ENCODE results near the gene RAF1.
"Not testable (repeated sequence)": the region's sequence is repeated elsewhere in the genome, so short reads cannot be mapped to it uniquely, and the experiment has no call there.

RAF1 gene

DNA sequence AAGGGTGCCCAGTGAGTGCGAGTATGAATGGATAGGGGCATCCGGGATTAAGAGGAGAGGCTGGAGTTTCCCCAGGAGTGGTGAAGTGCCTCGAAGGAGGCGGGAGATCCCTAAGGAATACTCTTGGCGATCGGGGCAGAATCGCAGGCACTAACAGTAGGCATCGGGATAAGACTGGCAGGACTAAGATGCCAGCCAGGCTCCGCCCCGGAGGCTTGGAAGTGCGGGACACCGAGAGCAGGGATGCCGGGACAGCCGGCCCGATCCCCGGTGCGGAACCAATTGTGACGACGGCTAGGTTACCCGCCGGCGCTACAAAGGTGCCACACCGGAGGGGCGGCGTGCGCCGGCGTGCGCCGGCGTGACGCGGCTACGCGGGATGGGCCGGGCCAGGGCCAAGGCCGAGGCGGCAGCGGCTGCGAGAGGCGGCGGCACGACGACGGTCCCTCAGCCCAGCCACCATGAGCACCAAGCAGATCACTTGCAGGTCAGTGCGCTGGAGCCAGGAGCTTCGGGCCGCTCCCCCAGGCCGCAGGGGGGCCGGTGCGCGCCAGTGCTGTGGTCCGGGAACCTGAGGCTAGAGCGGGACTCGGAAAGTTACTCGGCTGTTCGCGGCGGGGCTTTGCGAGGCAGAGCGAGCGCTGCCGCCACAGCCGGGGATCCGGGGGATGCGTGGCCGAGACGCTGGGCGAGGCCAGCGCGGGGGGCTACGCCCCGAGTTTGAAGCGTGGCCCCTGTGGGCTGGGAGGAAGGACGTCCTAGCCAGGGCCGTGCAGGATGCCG lies 107.0 kb downstream of the RAF1 start, which contains the start of gene MKRN2:
TSS of gene MKRN2 (plus strand) at position 398 of the 783 bp plus-strand sequence. CDS start at position 462, 64 bp downstream.
- peak; percentile 87 for DNase-seq

DNA sequence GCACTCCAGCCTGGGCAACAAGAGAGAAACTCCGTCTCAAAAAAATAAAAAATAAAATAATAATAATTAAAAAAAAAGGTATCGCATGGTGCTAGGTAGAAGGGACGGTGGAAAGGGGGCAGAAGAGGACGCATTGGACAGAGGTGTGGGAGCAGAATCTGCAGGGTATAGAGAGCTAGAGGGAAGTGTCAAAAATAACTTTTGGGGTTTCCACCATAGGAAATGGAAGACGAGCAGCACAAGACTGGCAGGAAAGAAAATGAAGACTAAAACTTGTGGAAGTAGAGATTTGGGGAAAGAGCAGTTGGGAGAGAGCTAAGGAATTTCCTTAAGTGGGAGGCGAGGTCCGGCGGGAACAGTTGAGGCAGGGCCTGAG lies 107.6 kb downstream of the RAF1 start:
- DNase-seq, result no peak

DNA sequence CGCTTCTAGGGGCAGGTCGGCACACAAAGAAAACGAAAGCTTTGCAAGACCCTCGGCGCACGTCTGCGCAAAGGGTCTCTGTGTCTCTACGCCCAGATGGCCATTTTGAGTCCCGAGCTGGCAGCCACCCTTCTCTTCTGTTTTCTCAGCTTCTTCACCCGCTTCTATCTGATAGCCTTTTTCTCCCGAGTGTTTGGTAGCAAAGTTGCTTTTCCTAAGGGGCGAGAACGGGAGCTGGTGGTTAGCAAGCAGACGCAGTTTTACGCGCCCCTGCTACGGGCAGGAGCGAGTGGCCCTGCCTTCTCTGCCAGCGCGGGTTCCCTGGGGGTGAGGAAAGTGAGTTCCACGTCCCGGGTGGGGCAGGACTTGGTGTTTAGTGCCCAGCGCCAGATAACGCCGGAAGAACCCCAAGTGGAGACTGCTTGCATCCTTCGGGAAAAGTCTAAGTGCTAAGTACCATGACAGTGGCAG lies 110.0 kb downstream of the RAF1 start:
- DNase-seq, result peak; percentile 29

DNA sequence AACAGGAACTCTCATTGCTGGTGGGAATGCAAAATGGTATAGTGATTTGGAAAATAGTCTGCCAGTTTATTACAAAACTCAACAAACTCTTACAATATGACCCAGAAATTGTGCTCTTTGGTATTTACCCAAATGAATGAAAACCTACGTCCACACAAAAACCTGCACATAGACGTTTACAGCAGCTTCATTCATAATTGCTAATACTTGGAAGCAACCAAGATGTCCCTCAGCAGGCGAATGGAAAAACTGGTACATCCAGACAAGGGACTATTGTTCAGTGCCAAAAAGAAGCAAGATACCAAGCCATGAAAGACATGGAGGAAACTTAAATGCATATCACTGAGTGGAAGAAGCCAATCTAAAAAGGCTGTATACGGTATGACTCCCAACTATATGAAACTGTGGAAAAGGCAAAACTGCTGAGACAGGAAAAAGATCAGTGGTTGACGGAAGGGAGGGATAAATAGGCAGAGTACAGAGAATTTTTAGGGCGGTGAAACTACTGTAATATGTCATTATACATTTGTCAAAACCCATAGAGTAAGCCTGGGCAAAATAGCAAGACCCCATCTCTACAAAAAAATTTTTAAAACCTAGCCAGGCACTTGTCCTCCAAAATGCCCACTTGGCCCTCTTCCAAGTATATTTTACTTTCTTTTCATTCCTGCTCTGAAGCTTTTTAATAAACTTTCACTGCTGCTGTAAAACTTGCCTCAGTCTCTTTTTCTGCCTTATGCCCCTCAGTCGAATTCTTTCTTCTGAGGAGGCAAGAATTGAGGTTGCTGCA lies 113.8 kb downstream of the RAF1 start:
- DNase-seq, result no peak

DNA sequence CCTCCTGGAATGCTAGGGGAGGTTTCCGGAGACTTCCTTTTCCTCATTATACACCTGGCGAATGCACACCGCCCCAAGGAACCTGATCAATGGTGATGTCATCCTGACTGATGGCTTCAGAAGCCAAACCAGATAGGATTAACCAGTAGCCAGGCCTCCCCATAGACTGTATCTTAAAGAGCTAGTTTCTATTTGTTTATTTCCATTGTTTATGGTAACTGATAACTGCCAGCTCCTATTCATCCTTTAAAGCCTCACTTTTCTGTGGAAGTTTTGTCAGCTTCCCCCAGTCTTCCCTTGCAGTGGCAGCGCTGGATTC lies 118.5 kb downstream of the RAF1 start, which contains the start of gene MKRN2OS:
TSS of gene MKRN2OS (minus strand) at position 27 of the 319 bp plus-strand sequence. CDS start 35 bp downstream, outside the sequence.
- no peak for DNase-seq

DNA sequence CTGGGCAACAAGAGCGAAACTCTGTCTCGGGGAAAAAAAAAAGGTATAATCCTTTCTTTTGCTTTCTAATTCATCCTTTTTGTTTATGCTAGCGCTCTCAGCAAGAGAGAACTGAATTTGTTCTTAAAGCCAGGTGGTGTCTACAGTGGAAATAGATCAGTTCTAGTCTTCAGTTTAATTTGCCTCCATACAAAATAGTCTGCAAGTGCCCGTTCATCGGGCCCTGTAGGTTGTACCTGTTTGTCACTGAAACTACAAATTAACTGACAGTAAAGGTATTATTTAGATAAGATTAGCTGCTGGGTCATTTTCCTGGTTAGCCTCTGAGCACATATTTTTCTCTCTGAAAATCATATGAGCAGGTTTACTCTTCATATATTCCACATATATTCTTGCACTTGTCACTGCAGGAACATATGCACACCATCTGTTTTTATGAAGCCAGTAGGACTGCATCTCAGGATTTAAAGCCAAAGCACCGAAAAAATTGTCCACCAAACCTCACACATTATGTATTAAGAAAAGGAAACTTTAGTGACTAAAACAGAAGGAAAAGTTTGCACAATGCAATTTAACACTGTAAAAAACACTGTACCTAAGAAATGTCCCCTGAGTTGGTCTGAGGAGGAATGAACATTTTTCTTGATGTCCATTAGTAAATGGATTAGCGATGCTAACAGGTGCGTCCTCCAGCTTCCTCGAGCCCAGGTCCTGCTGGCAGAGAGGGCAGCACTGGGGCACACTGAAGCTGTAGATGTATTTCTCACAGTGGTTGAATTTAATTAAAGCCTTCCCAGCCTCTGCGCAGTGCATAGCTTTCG lies 119.1 kb downstream of the RAF1 start:
- no peak for DNase-seq

DNA sequence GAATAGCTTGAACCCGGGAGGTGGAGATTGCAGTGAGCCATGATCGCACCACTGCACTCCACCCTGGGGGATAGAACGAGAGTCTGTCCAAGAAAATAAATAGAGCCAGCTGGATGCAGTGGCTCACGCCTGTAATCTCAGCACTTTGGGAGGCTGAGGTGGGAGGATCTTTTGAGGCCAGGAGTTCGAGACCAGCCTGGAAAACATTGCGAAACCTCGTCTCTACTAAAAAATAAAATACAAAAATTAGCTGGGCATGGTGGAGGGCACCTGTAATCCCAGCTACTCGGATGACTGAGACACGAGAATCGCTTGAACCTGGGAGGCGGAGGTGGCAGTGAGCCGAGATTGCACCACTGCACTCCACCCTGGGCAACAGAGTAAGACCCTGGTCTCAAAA lies 120.4 kb downstream of the RAF1 start:
- not testable (repeated sequence) for DNase-seq

DNA sequence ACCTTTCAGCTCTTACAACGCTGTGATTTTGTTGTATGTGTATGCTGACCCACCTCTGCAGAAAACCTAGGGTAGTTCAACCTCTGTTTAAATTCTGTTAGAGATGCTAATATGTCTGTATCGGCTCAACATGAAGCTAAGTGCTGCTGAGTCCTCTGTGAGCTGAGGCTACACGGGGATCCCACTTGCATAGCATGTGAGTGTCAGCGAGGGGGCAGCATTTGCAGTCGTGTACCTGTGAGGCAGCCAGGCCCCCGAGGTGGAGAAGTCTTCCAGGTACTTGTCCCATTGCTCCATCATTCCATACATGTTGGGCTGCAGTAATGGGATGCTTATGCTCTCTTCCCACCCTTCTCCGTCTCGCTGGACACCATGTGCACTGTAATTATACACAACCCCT lies 122.3 kb downstream of the RAF1 start:
- no peak for DNase-seq

DNA sequence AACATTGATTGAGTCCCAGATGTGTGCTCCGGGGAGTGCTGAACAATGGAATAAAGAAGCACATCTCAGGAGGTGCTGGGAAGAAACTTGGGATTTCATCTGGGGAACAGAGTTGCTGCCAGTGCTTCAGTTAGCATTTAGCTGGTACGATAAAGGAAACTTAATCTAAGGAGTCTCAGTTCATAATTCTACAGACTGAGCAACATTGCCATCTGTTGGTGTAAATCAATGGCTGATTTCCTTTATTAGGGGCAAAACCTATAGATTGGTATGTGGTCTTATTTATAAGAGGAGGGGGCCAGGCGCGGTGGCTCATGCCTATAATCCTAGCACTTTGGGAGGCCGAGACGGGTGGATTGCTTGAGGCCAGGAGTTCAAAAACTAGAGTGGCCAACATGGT lies 127.5 kb downstream of the RAF1 start:
- DNase-seq, result peak; percentile 9
